Stimulated activated naive CD8-positive, alpha-beta T cell treated with anti-CD3 and anti-CD28 coated beads, Interleukin-15, amount 100 ng/mL, for 72 hours (primary cell): Measurements from ENCODE around the gene INO80E.
A peak's percentile ranks its signal among the peaks of the same experiment; 100 is the strongest.

Source experiments
- ATAC-seq: fragments of 150-1000 bp; cut with Tn5 transposase; 2 replicates; pipeline ENCODE4 v1.10.0; 2021; ENCODE audit warnings: mild to moderate bottlenecking, moderate library complexity
- DNase-seq, 2 donors: peaks; one replicate each; pipeline ENCODE4 v3.0.0; 2021 to 2022
- H3K27ac Mint-ChIP-seq, 2 donors: one replicate each; pipeline ENCODE4 v1.8.0; 2022; ENCODE audit warnings: mild to moderate bottlenecking in 2 of 2, mixed read lengths in 2 of 2, moderate library complexity in 2 of 2
- H3K27me3 Mint-ChIP-seq: one replicate; pipeline ENCODE4 v1.8.0; 2022; ENCODE audit warnings: mixed read lengths
- H3K4me1 Mint-ChIP-seq: one replicate; pipeline ENCODE4 v1.8.0; 2022; ENCODE audit warnings: mild to moderate bottlenecking, mixed read lengths
- H3K4me3 Mint-ChIP-seq, 2 donors: one replicate each; pipeline ENCODE4 v1.8.0; 2022; ENCODE audit warnings: mild to moderate bottlenecking in 2 of 2, mixed read lengths in 2 of 2, moderate library complexity in 1 of 2
- H3K9me3 Mint-ChIP-seq, 2 donors: one replicate each; pipeline ENCODE4 v1.8.0; 2022; ENCODE audit warnings: mixed read lengths in 2 of 2

The INO80E gene

DNA sequence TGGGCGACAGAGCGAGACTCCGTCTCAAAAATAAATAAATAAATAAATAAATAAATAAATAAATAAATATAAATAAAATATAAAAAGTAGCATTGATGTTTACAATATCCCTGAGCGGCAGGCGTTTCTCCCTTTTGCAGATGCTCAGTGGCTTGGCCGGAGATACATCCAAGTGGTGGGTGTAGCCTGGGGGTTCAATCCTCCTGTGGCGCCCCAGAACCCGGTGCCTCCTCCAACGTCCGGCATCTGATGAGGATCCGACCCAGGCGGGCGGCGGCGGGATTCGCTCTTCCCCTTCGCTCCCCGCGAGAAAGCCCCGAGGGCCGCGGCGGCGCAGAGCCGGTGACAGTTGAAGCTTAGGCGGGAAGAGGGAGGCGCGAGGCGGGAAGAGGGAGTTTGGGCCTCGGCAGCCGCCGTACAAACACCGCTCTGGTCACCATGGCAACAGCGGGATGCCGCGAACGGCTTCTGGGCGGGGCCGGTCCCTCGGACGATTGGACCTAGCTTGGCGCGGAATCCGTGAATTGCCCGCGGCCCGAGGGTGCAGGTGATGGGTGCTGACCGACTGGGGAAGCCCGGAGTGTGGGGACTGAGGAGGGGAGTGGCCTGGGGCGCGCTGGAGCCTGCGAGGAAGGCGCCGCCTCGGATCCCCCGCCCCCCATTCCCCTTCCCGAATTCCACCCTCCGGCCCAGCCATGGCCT lies 56.8 kb downstream of the INO80E start:
- Mint-ChIP-seq H3K27me3 (peaks cover 16% of the 10 kb centered on the region), H3K4me1 (peaks cover 42% of the 10 kb centered on the region), H3K4me3 (peak overlapping the region; percentile 88 to 92), H3K9me3 (no peaks in the 10 kb centered on the region), H3K27ac (peak overlapping the region; percentile 72 to 95)
- peak; percentile 87 to 94 for DNase-seq
- ATAC-seq = peak; percentile 89

- peak; percentile 56 for ATAC-seq
- H3K4me3 Mint-ChIP-seq = peak overlapping the region; percentile 88 to 92
These were observed 57.5 kb downstream of the INO80E start for GRCh38 chr16:30053376-30054015.

DNA sequence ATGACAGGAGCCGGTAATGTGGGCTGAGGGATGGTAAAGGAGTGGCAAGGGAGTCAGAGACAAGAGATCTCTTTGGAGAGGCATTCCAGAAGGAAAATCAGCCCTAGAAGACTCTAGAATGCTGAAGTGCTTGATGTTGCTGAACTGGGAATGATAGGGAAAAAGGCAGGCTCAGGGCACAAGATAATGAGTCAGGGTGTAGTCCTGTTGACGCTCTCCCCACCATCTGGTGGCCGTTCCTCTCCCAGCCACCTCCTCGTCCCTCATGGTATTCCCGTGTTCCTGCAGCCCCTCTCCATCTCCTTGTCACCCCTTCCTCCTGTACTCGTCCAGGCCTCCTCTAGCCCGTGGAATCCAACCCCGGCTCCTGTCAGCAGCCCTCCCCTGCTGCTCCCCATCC lies 58.4 kb downstream of the INO80E start:
- no peak overlapping the region for H3K27ac Mint-ChIP-seq
- peak overlapping the region in 1 of 2 donors; percentile 33 for H3K4me3 Mint-ChIP-seq
- H3K4me1 Mint-ChIP-seq = peaks cover 42% of the 10 kb centered on the region
- peaks cover 16% of the 10 kb centered on the region for H3K27me3 Mint-ChIP-seq
- DNase-seq (no peak), ATAC-seq (no peak)
- H3K9me3 Mint-ChIP-seq = no peaks in the 10 kb centered on the region

More at GRCh38 chr16:30053376-30054015, 57.5 kb downstream of the INO80E start:
- Mint-ChIP-seq H3K9me3 (no peaks in the 10 kb centered on the region), H3K27me3 (peaks cover 16% of the 10 kb centered on the region), H3K27ac (no peak overlapping the region), H3K4me1 (peaks cover 42% of the 10 kb centered on the region)
- DNase-seq = no peak

DNA sequence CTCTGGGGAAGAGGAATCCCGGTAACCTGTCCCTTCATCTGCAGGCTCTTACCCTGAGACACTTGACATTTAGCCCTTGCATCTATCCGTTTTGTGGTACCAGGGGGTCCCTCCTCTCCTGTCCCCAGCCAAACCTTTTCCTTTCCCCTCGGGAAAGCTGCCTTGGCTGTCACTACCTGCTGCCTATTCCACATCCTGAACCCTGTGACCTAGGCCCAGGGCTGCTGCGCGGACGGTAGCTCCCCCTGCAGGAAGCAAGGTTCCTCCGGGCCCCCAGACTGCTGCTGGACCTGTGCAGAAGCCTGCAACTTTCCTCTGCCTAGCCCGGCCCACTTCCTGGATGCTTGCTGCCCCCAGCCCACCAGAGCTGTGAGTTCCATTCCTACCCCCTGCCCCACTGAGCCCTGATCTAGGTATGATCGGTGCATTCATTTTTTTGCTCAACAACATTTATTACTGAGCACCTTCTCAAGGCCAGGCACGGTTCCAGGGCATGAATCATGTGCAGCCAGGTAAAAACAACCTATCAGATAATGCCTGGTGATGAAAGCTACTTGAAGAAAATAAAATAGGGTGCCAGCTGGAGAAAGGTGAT lies 59.0 kb downstream of the INO80E start:
- no peak overlapping the region for H3K27ac Mint-ChIP-seq
- no peaks in the 10 kb centered on the region for H3K9me3 Mint-ChIP-seq
- peak overlapping the region in 1 of 2 donors; percentile 24 for H3K4me3 Mint-ChIP-seq
- peaks cover 42% of the 10 kb centered on the region for H3K4me1 Mint-ChIP-seq
- peak; percentile 54 to 62 for DNase-seq
- H3K27me3 Mint-ChIP-seq = peaks cover 16% of the 10 kb centered on the region
- peak; percentile 80 for ATAC-seq
